ENCODE results near the gene ZNF587B. TPM values are rescaled to one million over a fixed set of nuclear protein-coding genes. Genes with fewer than 3 reads are reported as not detected.
"Not testable (repeated sequence)": the region's sequence is repeated elsewhere in the genome, so short reads cannot be mapped to it uniquely, and the experiment has no call there.

The ZNF587B gene
- total and polyA plus RNA-seq, 5 donors = 4.3 to 9.3 (median 6.4) TPM

DNA sequence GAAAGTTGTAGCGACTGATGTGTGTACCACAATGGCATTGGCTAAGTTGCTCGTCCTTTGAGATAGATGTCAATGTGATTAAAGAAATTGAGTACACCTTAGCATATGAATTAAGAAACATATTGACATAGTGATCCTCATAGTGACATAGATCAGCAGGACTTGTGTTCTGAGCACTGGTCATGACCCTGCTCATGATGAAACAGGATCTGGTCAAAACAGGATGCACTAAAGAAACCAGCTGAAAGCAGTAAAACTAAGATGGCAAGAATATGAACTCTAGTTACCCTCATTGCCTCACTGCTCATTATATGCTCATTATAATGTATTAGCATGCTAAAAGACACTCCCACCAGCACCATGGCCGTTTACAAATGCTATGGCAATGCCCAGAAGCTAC, 17.1 kb downstream of the ZNF587B start:
- intact Hi-C loops (cut with DNase I); H3K9me3 ChIP-seq (ENCODE audit: control insufficient read depth, low read length); DNase-seq; H3K4me1 ChIP-seq (ENCODE audit: control insufficient read depth, insufficient read depth, low read length); H3K27me3 ChIP-seq (ENCODE audit: control insufficient read depth, insufficient read depth); H3K4me3 ChIP-seq (ENCODE audit: low read length); ATAC-seq; H3K27ac ChIP-seq (ENCODE audit: low read length): not testable (repeated sequence)
- WGBS = 84% methylated on average over 3 of the region's 3 CpGs

DNA sequence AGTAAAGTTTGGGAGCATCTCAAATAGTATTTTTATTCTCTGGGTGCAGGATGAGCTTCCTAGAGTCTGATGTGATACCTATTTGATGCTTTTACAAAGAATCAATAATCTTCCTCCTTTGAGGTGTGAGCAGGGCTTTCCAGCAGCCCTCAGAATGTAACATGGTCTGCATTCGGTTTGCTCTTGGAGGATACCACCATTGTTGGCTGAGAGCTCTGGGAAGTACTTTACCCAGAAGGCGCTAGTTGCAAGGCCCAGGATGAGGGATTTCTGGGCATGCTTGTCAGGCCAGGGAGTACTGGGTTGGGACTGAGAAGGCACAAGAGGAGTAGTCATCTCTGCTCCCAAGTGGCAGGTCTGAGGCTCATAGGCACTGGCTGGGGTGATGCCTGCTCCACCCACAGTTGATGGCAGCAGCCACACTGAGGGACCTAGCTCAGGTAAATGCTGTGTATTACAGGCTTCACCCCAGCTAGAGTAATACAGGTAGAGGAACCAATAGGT, 19.1 kb downstream of the ZNF587B start:
- H3K9me3 ChIP-seq (ENCODE audit: control insufficient read depth, low read length); H3K4me3 ChIP-seq (ENCODE audit: low read length); intact Hi-C loops (cut with DNase I); H3K4me1 ChIP-seq (ENCODE audit: control insufficient read depth, insufficient read depth, low read length); H3K27me3 ChIP-seq (ENCODE audit: control insufficient read depth, insufficient read depth); H3K27ac ChIP-seq (ENCODE audit: low read length); DNase-seq: not testable (repeated sequence)
- ATAC-seq = peak in 1 of 2 donors; percentile 41
- 78% methylated on average over 2 of the region's 2 CpGs for WGBS

DNA sequence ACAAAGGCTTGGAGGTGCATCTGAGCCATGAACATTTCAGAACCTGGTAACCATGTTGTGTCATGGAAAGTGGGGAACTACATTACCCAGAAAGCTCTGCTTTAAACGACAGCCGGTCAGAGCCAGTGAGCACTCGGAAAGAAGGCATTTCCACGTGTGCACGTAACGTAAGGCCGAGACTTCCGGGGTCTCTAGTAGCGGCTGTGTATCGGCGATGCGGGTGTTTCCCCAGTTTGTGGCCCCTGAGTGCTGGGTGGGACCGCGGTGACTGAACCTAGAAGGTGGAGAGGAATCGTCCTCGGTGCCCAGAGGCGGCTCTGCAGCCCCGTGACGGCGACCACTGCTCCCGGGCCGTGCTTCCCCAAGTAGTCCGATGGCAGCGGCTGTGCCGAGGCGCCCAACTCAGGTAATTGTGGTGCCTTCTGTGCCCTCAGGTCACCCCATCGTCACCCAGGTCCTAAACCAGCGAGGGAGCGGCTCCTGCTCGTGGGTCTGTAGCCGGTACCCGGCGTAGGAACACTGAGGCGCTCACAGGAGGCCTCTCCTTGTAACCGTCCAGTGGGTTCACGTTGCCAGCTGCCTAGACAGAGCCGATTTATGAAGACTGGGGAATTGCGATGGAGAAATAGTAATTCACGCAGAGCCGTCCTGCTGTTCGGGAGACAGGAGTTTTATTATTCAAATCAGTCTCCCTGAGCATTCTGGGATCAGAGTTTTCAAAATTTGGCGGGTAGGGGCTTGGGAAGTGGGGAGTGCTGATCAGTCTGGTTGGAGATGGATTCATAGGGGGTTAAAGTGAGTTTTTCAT, 19.8 kb downstream of the ZNF587B start, which contains the start of gene ZNF587:
Gene ZNF587 (plus strand): TSS at position 194 of the 808 bp plus-strand sequence. CDS start 180 bp downstream, at position 374.
- ATAC-seq (peak; percentile 95 to 97), DNase-seq (peak; percentile 61 to 84 (median 81))
- H3K27ac ChIP-seq (ENCODE audit: low read length) = peak within 1 kb of the TSS; percentile 33
- under 1% methylated on average over 42 of the region's 42 CpGs for WGBS
- H3K27me3 ChIP-seq (ENCODE audit: control insufficient read depth, insufficient read depth); intact Hi-C loops (cut with DNase I); H3K4me1 ChIP-seq (ENCODE audit: control insufficient read depth, insufficient read depth, low read length); H3K9me3 ChIP-seq (ENCODE audit: control insufficient read depth, low read length): not testable (repeated sequence)
- peak within 1 kb of the TSS; percentile 90 for H3K4me3 ChIP-seq (ENCODE audit: low read length)

DNA sequence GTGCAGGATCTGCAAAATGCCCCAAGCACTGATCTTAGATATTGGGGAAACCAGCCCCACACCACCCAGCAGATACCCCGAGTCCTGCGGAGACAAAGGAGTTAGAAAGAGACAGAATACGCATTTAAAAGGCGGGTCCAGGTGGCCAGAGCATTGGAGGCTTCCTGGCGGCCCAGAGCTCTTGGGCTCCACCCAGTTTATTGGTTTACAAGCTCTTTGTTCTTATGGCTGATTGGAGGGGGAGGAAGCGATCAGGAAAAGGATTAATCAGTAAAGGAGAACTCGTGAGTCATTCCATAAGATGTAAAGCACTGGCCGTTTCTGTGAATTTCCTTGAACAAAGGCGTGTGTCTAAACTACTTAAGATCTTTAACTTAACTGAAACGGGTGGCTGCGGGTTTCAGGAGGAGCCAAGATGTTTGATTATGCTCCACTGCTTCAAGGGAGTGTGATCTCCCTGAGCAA, 20.5 kb downstream of the ZNF587B start:
- intact Hi-C loops (cut with DNase I) = no loop called here
- H3K27me3 ChIP-seq (ENCODE audit: control insufficient read depth, insufficient read depth) = no peaks in the 10 kb centered on the region
- H3K9me3 ChIP-seq (ENCODE audit: control insufficient read depth, low read length) = no peaks in the 10 kb centered on the region
- H3K4me1 ChIP-seq (ENCODE audit: control insufficient read depth, insufficient read depth, low read length) = peaks cover 8% of the 10 kb centered on the region
- no peak overlapping the region for H3K27ac ChIP-seq (ENCODE audit: low read length)
- 16% methylated on average over 11 of the region's 11 CpGs for WGBS
- peak overlapping the region; percentile 90 for H3K4me3 ChIP-seq (ENCODE audit: low read length)
- no peak for ATAC-seq
- DNase-seq = no peak

DNA sequence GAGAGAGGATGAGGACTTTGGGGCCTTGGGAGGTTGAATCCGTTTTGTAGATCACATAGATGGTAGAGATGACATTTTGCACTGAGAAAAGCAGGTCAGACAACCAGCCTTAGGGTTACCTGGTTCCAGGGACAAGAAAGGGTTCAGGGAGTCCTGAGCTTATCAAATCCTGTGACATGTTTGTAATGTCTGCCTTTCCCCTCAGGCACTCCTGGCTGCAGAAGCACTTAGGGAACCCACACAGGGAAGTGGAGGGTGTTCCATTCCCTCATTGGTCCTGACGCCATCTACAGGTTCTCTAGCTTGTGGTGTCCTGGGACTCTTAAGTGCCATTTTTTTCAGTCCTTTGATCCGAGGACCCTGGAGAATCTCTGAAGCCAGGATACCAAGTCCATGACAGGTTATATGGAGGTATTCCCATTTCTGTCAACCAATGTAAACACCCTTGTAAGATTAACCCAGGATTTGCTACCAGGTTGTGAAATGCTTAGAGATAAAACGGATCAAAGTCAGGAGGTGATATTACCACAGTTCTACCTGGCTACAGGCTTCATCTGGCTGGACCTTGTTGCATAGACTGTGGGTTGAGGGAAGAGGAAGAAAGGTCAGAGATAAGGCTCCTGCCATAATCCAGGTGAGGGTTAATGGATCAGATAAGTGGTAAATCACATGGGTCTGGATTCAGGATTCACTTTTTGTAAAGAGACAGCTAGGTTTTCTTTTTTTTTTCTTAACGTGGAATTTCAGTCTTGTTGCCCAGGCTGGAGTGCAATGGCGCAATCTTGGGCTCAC, 21.9 kb downstream of the ZNF587B start:
- DNase-seq; H3K4me3 ChIP-seq (ENCODE audit: low read length); H3K27me3 ChIP-seq (ENCODE audit: control insufficient read depth, insufficient read depth); H3K4me1 ChIP-seq (ENCODE audit: control insufficient read depth, insufficient read depth, low read length); intact Hi-C loops (cut with DNase I); H3K9me3 ChIP-seq (ENCODE audit: control insufficient read depth, low read length); ATAC-seq; H3K27ac ChIP-seq (ENCODE audit: low read length): not testable (repeated sequence)
- whole genome bisulfite sequencing = 84% methylated on average over 5 of the region's 6 CpGs

DNA sequence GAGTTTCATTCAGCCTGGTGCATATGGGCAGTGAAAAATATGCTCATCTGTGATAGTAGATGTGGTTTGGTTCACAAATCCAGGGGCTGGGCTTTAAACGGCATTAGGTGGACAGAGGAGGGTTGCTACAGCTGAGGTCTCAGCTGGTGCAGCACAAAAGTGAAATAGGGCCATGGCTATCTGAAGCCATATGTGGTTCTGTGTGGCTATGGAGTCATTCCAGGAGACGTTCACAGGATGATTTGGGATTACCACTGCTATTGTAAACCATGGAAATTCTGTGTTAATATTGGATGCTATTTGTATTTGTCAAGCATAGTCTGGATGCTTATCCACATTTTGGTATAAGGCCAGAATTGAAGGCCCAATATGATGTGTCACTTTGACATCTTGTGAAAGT, 24.0 kb downstream of the ZNF587B start:
- H3K4me3 ChIP-seq (ENCODE audit: low read length); DNase-seq; H3K9me3 ChIP-seq (ENCODE audit: control insufficient read depth, low read length); ATAC-seq; H3K27me3 ChIP-seq (ENCODE audit: control insufficient read depth, insufficient read depth); intact Hi-C loops (cut with DNase I); H3K27ac ChIP-seq (ENCODE audit: low read length); H3K4me1 ChIP-seq (ENCODE audit: control insufficient read depth, insufficient read depth, low read length): not testable (repeated sequence)
- WGBS = 74% methylated on average over 2 of the region's 2 CpGs

DNA sequence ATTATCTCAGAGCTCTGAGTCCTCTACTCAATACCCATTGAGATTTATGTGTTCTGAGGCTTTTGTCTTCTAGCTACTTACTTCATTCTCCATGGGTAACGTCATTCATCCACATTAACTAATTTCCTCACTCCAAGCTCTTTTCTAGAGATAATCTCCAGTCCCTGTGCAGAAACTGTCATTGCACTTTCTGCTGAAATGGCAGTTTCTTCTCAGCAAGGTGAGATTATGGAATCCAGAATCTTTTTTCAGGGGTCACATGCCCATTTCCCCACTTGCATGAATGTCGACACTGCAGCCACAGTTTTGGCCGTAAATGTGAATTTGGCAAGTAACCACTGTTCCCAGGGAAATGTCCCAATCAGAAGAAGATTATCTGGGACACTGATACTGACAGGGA, 32.3 kb downstream of the ZNF587B start:
- H3K27ac ChIP-seq (ENCODE audit: low read length); ATAC-seq; H3K4me1 ChIP-seq (ENCODE audit: control insufficient read depth, insufficient read depth, low read length); intact Hi-C loops (cut with DNase I); H3K4me3 ChIP-seq (ENCODE audit: low read length); H3K27me3 ChIP-seq (ENCODE audit: control insufficient read depth, insufficient read depth); H3K9me3 ChIP-seq (ENCODE audit: control insufficient read depth, low read length); DNase-seq: not testable (repeated sequence)
- 66% methylated on average over 3 of the region's 3 CpGs for WGBS

DNA sequence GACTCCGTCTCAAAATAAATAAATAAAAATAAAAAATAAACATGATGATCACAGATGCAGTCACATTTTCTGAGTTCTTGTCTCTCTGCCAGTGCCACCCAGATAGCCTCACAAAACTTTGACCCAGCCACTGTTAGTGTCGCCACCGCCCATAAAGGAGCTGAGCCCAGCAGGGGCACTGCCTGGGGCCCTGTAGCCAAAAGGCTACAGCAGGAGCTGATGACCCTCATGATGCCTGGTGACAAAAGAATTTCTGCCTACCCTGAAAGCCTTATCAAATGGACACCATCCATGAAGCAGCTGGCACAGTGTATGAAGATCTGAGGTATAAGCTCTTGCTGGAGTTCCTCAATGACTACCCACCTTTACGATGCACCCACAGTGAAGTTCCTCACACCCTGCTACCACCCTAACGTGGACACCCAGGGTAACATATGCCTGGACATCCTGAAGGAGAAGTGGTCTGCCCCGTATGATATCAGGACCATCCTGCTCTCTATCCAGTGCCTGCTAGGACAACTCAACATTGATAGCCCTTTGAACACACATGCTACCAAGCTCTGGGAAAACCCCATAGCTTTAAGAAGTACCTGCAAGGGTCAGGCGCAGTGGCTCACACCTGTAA, 37.9 kb downstream of the ZNF587B start:
- no peak for DNase-seq
- intact Hi-C loops (cut with DNase I) = no loop called here
- H3K27me3 ChIP-seq (ENCODE audit: control insufficient read depth, insufficient read depth) = no peaks in the 10 kb centered on the region
- peak in 1 of 2 donors; percentile 23 for ATAC-seq
- no peak overlapping the region for H3K4me3 ChIP-seq (ENCODE audit: low read length)
- peaks cover 16% of the 10 kb centered on the region for H3K9me3 ChIP-seq (ENCODE audit: control insufficient read depth, low read length)
- no peaks in the 10 kb centered on the region for H3K4me1 ChIP-seq (ENCODE audit: control insufficient read depth, insufficient read depth, low read length)
- WGBS = 95% methylated on average over 7 of the region's 7 CpGs
- H3K27ac ChIP-seq (ENCODE audit: low read length) = no peak overlapping the region

DNA sequence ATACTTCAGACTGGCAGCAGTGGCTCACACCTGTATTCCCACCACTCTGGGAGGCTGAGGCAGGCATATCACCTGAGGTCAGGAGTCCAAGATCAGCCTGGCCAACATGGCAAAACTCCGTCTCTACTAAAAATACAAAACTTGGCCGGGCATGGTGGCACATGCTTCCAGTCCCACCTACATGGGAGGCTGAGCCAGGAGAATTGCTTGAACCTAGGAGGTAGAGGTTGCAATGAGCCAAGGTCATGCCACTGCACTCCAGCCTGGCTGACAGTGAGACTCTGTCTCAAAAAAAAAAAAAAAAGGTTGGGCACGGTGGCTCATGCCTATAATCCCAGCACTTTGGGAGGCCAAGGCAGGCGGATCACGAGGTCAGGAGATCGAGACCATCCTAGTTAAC, 39.6 kb downstream of the ZNF587B start:
- H3K4me3 ChIP-seq (ENCODE audit: low read length); DNase-seq; intact Hi-C loops (cut with DNase I); ATAC-seq; H3K4me1 ChIP-seq (ENCODE audit: control insufficient read depth, insufficient read depth, low read length); H3K27ac ChIP-seq (ENCODE audit: low read length); H3K27me3 ChIP-seq (ENCODE audit: control insufficient read depth, insufficient read depth): not testable (repeated sequence)
- WGBS = 88% methylated on average over 6 of the region's 6 CpGs
- peaks cover 18% of the 10 kb centered on the region for H3K9me3 ChIP-seq (ENCODE audit: control insufficient read depth, low read length)

DNA sequence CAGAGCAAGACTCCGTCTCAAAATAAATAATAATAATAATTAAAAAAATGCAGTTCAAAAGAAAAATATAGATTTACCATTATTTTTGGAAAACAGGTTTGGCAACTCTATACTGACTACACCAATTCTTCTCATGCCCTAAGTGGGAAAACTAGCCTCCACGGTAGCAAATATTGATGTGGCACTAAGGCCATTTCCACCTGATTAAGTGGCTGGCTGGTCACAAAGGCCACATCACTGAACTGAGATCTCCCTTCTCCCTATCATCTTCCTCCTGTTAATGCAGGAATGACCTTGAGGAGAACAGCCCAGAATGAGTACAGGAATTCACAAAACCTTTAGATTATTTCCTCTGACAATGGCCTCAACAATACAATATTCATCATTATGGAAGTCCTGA, 40.1 kb downstream of the ZNF587B start:
- no peaks in the 10 kb centered on the region for H3K4me1 ChIP-seq (ENCODE audit: control insufficient read depth, insufficient read depth, low read length)
- H3K9me3 ChIP-seq (ENCODE audit: control insufficient read depth, low read length) = peaks cover 18% of the 10 kb centered on the region
- no peak for DNase-seq
- no peaks in the 10 kb centered on the region for H3K27me3 ChIP-seq (ENCODE audit: control insufficient read depth, insufficient read depth)
- WGBS = 98% methylated on average over 2 of the region's 2 CpGs
- intact Hi-C loops (cut with DNase I) = no loop called here
- ATAC-seq = no peak
- H3K4me3 ChIP-seq (ENCODE audit: low read length) = no peak overlapping the region
- H3K27ac ChIP-seq (ENCODE audit: low read length) = no peak overlapping the region

All from right cardiac atrium (tissue), 5 donors.